H1 (cell line): Measurements from ENCODE around the gene CLIC3. TPM values are rescaled to one million over a fixed set of nuclear protein-coding genes. Genes with fewer than 3 reads are reported as not detected.
A peak's percentile ranks its signal among the peaks of the same experiment; 100 is the strongest.

Experiments
- CTCF ChIA-PET: fragments of 300-600 bp; sonication (Branson Sonifier 250); formaldehyde crosslinking; loops from one replicate; lab custom pipeline; 2021; ENCODE audit not compliant: partially characterized antibody; lab: Charles Lee
- POLR2A ChIA-PET: fragments of 300-600 bp; sonication (Branson Sonifier 250); formaldehyde crosslinking; loops from one replicate; lab custom pipeline; 2021; ENCODE audit warnings: inconsistent platforms; ENCODE audit not compliant: partially characterized antibody; lab: Charles Lee
- DNase-seq, 2 experiments: peaks; one replicate each; pipeline versions ENCODE4 v3.0.0 to v3.0.0-alpha.2; 2010 to 2022; ENCODE audit warnings: low spot score in 2 of 2, low read depth in 1 of 2, mixed read lengths in 1 of 2
- FAIRE-seq: peaks from 2 replicates; lab custom pipeline; 2011; peaks lifted over from hg19 to GRCh38; lab: Jason Lieb, UNC
- H2AFZ ChIP-seq: 2 replicates; pipeline ENCODE4 v1.8.1; 2012; ENCODE audit warnings: low read length, inconsistent platforms
- H2AK5ac ChIP-seq: 2 replicates; pipeline ENCODE4 v1.6.1; 2013; ENCODE audit warnings: low read depth, low read length
- H2BK120ac ChIP-seq: replicated peaks from 2 replicates; pipeline ENCODE3; 2013; ENCODE audit warnings: low read depth, low read length, inconsistent platforms
- H2BK12ac ChIP-seq: 2 replicates; pipeline ENCODE4 v1.6.1; 2013; ENCODE audit warnings: low read depth, low read length
- H2BK15ac ChIP-seq: 2 replicates; pipeline ENCODE4 v1.6.1; 2013; ENCODE audit warnings: low read length
- H2BK20ac ChIP-seq: 2 replicates; pipeline ENCODE4 v1.6.1; 2013; ENCODE audit warnings: low read length
- H2BK5ac ChIP-seq: 2 replicates; pipeline ENCODE4 v1.6.1; 2013; ENCODE audit warnings: low read depth, low read length
- H3K14ac ChIP-seq: 2 replicates; pipeline ENCODE4 v1.6.1; 2013; ENCODE audit warnings: inconsistent platforms; ENCODE audit not compliant: insufficient read length
- H3K18ac ChIP-seq: 2 replicates; pipeline ENCODE4 v1.6.1; 2013; ENCODE audit warnings: low read length; ENCODE audit errors: extremely low read depth
- H3K23ac ChIP-seq: 2 replicates; pipeline ENCODE4 v1.6.1; 2013; ENCODE audit warnings: inconsistent platforms; ENCODE audit not compliant: insufficient read length
- H3K23me2 ChIP-seq: 2 replicates; pipeline ENCODE4 v1.6.1; 2013; ENCODE audit warnings: low read depth, low read length
- H3K27ac ChIP-seq: 2 replicates; pipeline ENCODE4 v1.6.1; 2011; ENCODE audit warnings: low read depth, low read length, inconsistent platforms
- H3K27me3 ChIP-seq, 4 experiments: replicated peaks in 1 of 4; 1 replicate in 1 of 4; 2 replicates in 3 of 4; pipeline versions ENCODE4 v1.6.1 to v1.8.1; 2011 to 2013; ENCODE audit warnings: low read length in 3 of 4, mild to moderate bottlenecking in 3 of 4, inconsistent platforms in 2 of 4, mixed read lengths in 2 of 4, moderate library complexity in 1 of 4; ENCODE audit not compliant: control insufficient read depth in 3 of 4, insufficient read depth in 3 of 4; ENCODE audit errors: extremely low read depth in 1 of 4
- H3K36me3 ChIP-seq, 4 experiments: 2 replicates each; pipeline versions ENCODE4 v1.6.1 to v1.8.1; 2011 to 2013; ENCODE audit warnings: mild to moderate bottlenecking in 4 of 4, low read length in 3 of 4, moderate library complexity in 2 of 4, control low read depth in 1 of 4, inconsistent platforms in 1 of 4; ENCODE audit not compliant: insufficient read depth in 4 of 4, control insufficient read depth in 2 of 4
- H3K4ac ChIP-seq: replicated peaks from 2 replicates; pipeline ENCODE3; 2013; ENCODE audit warnings: low read length, low read depth, mixed read lengths, inconsistent platforms; ENCODE audit not compliant: insufficient read length
- H3K4me1 ChIP-seq, 4 experiments: replicated peaks in 1 of 4; 1 replicate in 1 of 4; 2 replicates in 3 of 4; pipeline versions ENCODE4 v1.6.1 to v1.8.1; 2011 to 2013; ENCODE audit warnings: low read length in 3 of 4, inconsistent platforms in 2 of 4, mixed read lengths in 1 of 4; ENCODE audit not compliant: insufficient read depth in 4 of 4, control insufficient read depth in 3 of 4
- H3K4me2 ChIP-seq, 2 experiments: 2 replicates each; pipeline versions ENCODE4 v1.6.1 to v1.8.1; 2011 to 2013; ENCODE audit warnings: low read depth in 2 of 2, low read length in 2 of 2, control low read depth in 1 of 2, inconsistent platforms in 1 of 2, mild to moderate bottlenecking in 1 of 2; ENCODE audit not compliant: insufficient read depth in 1 of 2
- H3K4me3 ChIP-seq, 4 experiments: fragments of 200-600, 300-600 bp in 1 of 4; sonication (generic), shearing (Covaris generic), sonication (Bioruptor Twin) in 1 of 4; 2 replicates each; pipeline versions ENCODE4 v1.5.1 to v1.8.1; 2011 to 2016; ENCODE audit warnings: low read length in 4 of 4, low read depth in 3 of 4, control low read depth in 2 of 4, inconsistent platforms in 2 of 4, mild to moderate bottlenecking in 2 of 4, mixed read lengths in 1 of 4, moderate library complexity in 1 of 4; ENCODE audit not compliant: insufficient read depth in 2 of 4; ENCODE audit errors: extremely low read depth in 1 of 4
- H3K56ac ChIP-seq: replicated peaks from 2 replicates; pipeline ENCODE3; 2013; ENCODE audit warnings: low read depth, mild to moderate bottlenecking, mixed read lengths, low read length, inconsistent platforms; ENCODE audit not compliant: insufficient read length
- H3K79me1 ChIP-seq: 2 replicates; pipeline ENCODE4 v1.6.1; 2013; ENCODE audit warnings: low read depth, low read length, control low read depth
- H3K79me2 ChIP-seq, 2 experiments: 2 replicates each; pipeline versions ENCODE4 v1.6.1 to v1.8.1; 2012 to 2013; ENCODE audit warnings: low read length in 2 of 2, mild to moderate bottlenecking in 2 of 2, inconsistent platforms in 1 of 2; ENCODE audit not compliant: insufficient read depth in 2 of 2, control insufficient read depth in 1 of 2
- H3K9ac ChIP-seq, 4 experiments: replicated peaks in 1 of 4; 1 replicate in 1 of 4; 2 replicates in 3 of 4; pipeline versions ENCODE4 v1.6.1 to v1.8.1; 2011 to 2013; ENCODE audit warnings: low read depth in 3 of 4, low read length in 3 of 4, control low read depth in 2 of 4, mild to moderate bottlenecking in 2 of 4, moderate library complexity in 2 of 4, inconsistent platforms in 1 of 4; ENCODE audit errors: extremely low read depth in 1 of 4
- H3K9me3 ChIP-seq, 2 experiments: 2 replicates each; pipeline versions ENCODE4 v1.6.1 to v1.8.1; 2012 to 2013; ENCODE audit warnings: mild to moderate bottlenecking in 2 of 2, moderate library complexity in 2 of 2, control low read depth in 1 of 2, inconsistent platforms in 1 of 2, low read depth in 1 of 2, low read length in 1 of 2, mixed read lengths in 1 of 2; ENCODE audit not compliant: insufficient read depth in 2 of 2
- H4K20me1 ChIP-seq, 2 experiments: replicated peaks in 1 of 2; 2 replicates each; pipeline versions ENCODE3 to v1.8.1; 2011 to 2013; ENCODE audit warnings: inconsistent platforms in 2 of 2, low read length in 2 of 2, mild to moderate bottlenecking in 1 of 2; ENCODE audit not compliant: insufficient read depth in 2 of 2, control insufficient read depth in 1 of 2
- H4K5ac ChIP-seq: 2 replicates; pipeline ENCODE4 v1.6.1; 2013; ENCODE audit warnings: low read length, low read depth, mixed read lengths, inconsistent platforms; ENCODE audit not compliant: insufficient read length
- H4K8ac ChIP-seq: 2 replicates; pipeline ENCODE4 v1.8.0; 2013; ENCODE audit warnings: mild to moderate bottlenecking, moderate library complexity, low read length, inconsistent platforms; ENCODE audit not compliant: insufficient read depth; ENCODE audit errors: extremely low read depth
- H4K91ac ChIP-seq: replicated peaks from 2 replicates; pipeline ENCODE3; 2013; ENCODE audit warnings: low read length, mixed read lengths, inconsistent platforms; ENCODE audit not compliant: insufficient read length
- BCL11A ChIP-seq, 2 experiments: IDR thresholded peaks; one replicate each; pipeline ENCODE4 v1.6.1; 2011; ENCODE audit warnings: low read depth in 2 of 2, low read length in 2 of 2, mild to moderate bottlenecking in 2 of 2
- WGBS, 2 experiments: shearing (Covaris generic) in 1 of 2; methylation state at CpG; one replicate each; pipeline versions ENCODE4 v1.1.6 to v1.1.7; 2013 to 2015; ENCODE audit warnings: low lambda C conversion rate in 2 of 2, mixed read lengths in 2 of 2, inconsistent platforms in 1 of 2, low coverage in 1 of 2, missing lambda C conversion rate in 1 of 2; ENCODE audit not compliant: insufficient replicate concordance in 2 of 2, insufficient coverage in 1 of 2, insufficient read length in 1 of 2; ENCODE audit errors: extremely low coverage in 1 of 2, missing lambda C conversion rate in 1 of 2; 5-methylcytosine and 5-hydroxymethylcytosine counted together
- polyA plus RNA-seq, 7 experiments: library from polyadenylated mRNA; depleted of rRNA in 3 of 7; stranded (reverse) in 5 of 7; unstranded in 2 of 7; fragments of >200 nt in 5 of 7; fragments of 200-250 nt in 2 of 7; gene quantifications; 1 replicate in 5 of 7; 2 replicates in 1 of 7; 4 replicates in 1 of 7; pipeline versions ENCODE4 v1.2.1 to v1.2.3, GENCODE V29; 2011 to 2013; ENCODE audit warnings: missing spikeins in 2 of 7, mixed read lengths in 2 of 7
- total RNA-seq: library from RNA; stranded (reverse); fragmentation: NEBNext Ultra II Directional; extraction: Animal tissue kit (Norgen Biotek cat#: 25700); gene quantifications from 2 replicates; pipeline ENCODE4 v1.2.1, GENCODE V29; 2021

The CLIC3 gene
- total and polyA plus RNA-seq, 2 of the 8 experiments (the other 6 are each of a cell fraction or from before 2014, with no cell fraction given), result 0.12 TPM; not detected in 1

- no peak overlapping the region for H3K27ac ChIP-seq
- H4K20me1 ChIP-seq, result no peaks in the 10 kb centered on the region
- no peak overlapping the region for H3K18ac ChIP-seq
- H2AK5ac ChIP-seq, result no peak overlapping the region
- WGBS, 2 experiments, result 87% methylated on average over 7 of the region's 17 CpGs; no CpG with 5 or more reads in 1 of the 2 experiments
- H2BK12ac ChIP-seq, result 0 out of 2 replicates have a peak overlapping the region, but pooled peaks have one; percentile 27
- POLR2A ChIA-PET, result no interaction called here
- H3K27me3 ChIP-seq, result no peaks in the 10 kb centered on the region
- CTCF ChIA-PET, result interaction anchor here (1.0 to 9.4 kb wide), 7 partner anchors 7 to 318 kb away, joined by 3 to 38 read pairs (median 4); partner anchors contain the start of genes C8G and CLIC3
- H2BK20ac ChIP-seq, result no peak overlapping the region
- FAIRE-seq (no peak), DNase-seq (no peak)
- H3K4ac ChIP-seq, result no peak overlapping the region
- H2BK15ac ChIP-seq, result no peak overlapping the region
- H3K56ac ChIP-seq, result no peak overlapping the region
- no peak overlapping the region for H2BK5ac ChIP-seq
- H3K4me2 ChIP-seq, result no peak overlapping the region
- H2BK120ac ChIP-seq, result no peak overlapping the region
- no peaks in the 10 kb centered on the region for H3K23me2 ChIP-seq
- H4K5ac ChIP-seq, result no peak overlapping the region
- peaks cover 0 to 7% (median 4%) of the 10 kb centered on the region in 4 experiments; a peak in 4 of 7 replicates for H3K4me1 ChIP-seq
- no peak overlapping the region for H3K23ac ChIP-seq
- no peak overlapping the region for H3K14ac ChIP-seq
- H4K91ac ChIP-seq, result peak overlapping the region; percentile 15
- no peaks in the 10 kb centered on the region for H3K36me3 ChIP-seq
- no peaks in the 10 kb centered on the region for H3K79me1 ChIP-seq
- H3K9ac ChIP-seq, result no peak overlapping the region
- H3K79me2 ChIP-seq, result no peaks in the 10 kb centered on the region
- H3K9me3 ChIP-seq, result no peaks in the 10 kb centered on the region
- no peak overlapping the region for H4K8ac ChIP-seq
- H2AFZ ChIP-seq, result no peak overlapping the region
- no peak overlapping the region for H3K4me3 ChIP-seq
- no peak for TF ChIP-seq BCL11A (IDR thresholded peaks at IDR 0.05; ENCODE audit: low read depth in 2 of 2, low read length in 2 of 2)
Observed at GRCh38 chr9:136969150-136969549, 27.2 kb downstream of the CLIC3 start.
